NT2/D1 (cell line): ENCODE measurements around the gene ROCK2.

Experiments
- YY1 ChIP-seq: IDR thresholded peaks from 2 replicates; pipeline ENCODE4 v1.6.1; 2011; ENCODE audit not compliant: insufficient read length, insufficient read depth
- ZNF274 ChIP-seq: IDR thresholded peaks from 2 replicates; pipeline ENCODE4 v1.6.1; 2011; ENCODE audit warnings: mild to moderate bottlenecking, low read depth, low read length

DNA sequence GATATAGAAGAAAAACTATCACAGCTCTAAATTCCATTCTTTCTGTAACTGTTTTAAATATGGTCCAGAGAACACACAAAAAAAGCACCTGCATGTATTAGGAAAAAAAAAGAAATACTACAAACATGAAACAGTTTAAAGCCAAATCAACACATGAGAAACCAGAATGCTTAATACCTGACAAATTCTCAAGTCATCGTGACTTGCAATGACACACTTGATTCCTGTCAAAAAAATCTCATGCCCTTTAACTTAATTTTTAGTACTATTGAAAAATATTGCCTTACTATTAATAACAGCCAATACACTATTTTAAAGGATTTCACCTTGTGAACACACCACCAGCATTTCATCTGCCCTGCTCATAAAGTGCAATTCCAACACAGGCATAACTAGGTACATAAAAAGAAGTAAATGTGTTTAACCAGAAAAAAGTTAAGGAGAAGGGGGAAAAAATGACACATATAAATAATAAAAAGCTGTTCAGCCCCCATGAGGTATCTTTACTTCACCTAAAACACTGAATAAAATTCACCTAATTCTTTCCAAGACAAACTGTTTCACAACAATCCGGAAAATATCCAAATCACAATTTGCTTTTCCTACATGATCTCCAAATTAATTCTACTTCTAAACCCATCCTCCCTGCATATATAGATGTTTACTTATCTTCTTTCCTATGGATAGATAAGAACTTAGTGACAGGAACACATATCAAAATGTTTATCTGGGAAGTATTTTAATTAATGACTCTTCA lies 10.8 kb downstream of the ROCK2 start:
- no peak for TF ChIP-seq YY1
- TF ChIP-seq ZNF274 = no peak
